Mucosa of descending colon (tissue), 3 donors: ENCODE measurements around the gene KANSL3. TPM values are rescaled to one million over a fixed set of nuclear protein-coding genes. Genes with fewer than 3 reads are reported as not detected.

Experiments used
- ATAC-seq: fragments of 200-7000 bp; cut with Tn5 transposase; one replicate; pipeline ENCODE4 v1.9.1; 2020; ENCODE audit warnings: mild to moderate bottlenecking, moderate library complexity
- DNase-seq, 3 donors: peaks; one replicate each; pipeline ENCODE4 v3.0.0-alpha.2; 2020
- H3K36me3 ChIP-seq: fragments of 200-600 bp; one replicate; pipeline ENCODE4 v1.8.0; 2021; ENCODE audit warnings: low read depth, mild to moderate bottlenecking
- H3K4me1 ChIP-seq: fragments of 200-600 bp; one replicate; pipeline ENCODE4 v1.8.0; 2021; ENCODE audit warnings: low read depth, mild to moderate bottlenecking
- H3K4me3 ChIP-seq: fragments of 200-600 bp; one replicate; pipeline ENCODE4 v1.8.0; 2021; ENCODE audit warnings: mild to moderate bottlenecking
- H3K9me3 ChIP-seq: fragments of 200-600 bp; one replicate; pipeline ENCODE4 v1.8.0; 2021; ENCODE audit warnings: mild to moderate bottlenecking
- intact Hi-C, 2 donors: fragments of 100-400 bp; cut with DNase I in 1 of 2; cut with micrococcal nuclease in 1 of 2; formaldehyde crosslinking; loops; one replicate each; pipeline versions ENCODE4 v1.11.0 to v1.11.1; 2022; cut with DNase I, micrococcal nuclease
- total RNA-seq, 3 donors: library from RNA; stranded (reverse); fragmentation: NEBNext Ultra II Directional in 2 of 3; extraction: Animal tissue kit (Norgen Biotek cat#: 25700) in 2 of 3; gene quantifications; one replicate each; pipeline versions ENCODE4 v1.2.1 to v1.2.4, GENCODE V29; 2021 to 2023
- TF ChIP-seq, protein P1 (sequence below): fragments of 200-600 bp; IDR thresholded peaks from one replicate; pipeline ENCODE4 v1.8.0; 2022; ENCODE audit warnings: antibody characterized with exemption, mild to moderate bottlenecking
- donor health status: DM: no; HTN: no; CAD: no; lungs with moderate emphysema.
- donor health status: DM: no; HTN: no; CAD: no.
- donor health status: DM: no; HTN: yes; CAD: no.

Gene KANSL3
- total RNA-seq, 3 donors from 2014 or later: 36.1 to 64.7 (median 49.2) TPM

DNA sequence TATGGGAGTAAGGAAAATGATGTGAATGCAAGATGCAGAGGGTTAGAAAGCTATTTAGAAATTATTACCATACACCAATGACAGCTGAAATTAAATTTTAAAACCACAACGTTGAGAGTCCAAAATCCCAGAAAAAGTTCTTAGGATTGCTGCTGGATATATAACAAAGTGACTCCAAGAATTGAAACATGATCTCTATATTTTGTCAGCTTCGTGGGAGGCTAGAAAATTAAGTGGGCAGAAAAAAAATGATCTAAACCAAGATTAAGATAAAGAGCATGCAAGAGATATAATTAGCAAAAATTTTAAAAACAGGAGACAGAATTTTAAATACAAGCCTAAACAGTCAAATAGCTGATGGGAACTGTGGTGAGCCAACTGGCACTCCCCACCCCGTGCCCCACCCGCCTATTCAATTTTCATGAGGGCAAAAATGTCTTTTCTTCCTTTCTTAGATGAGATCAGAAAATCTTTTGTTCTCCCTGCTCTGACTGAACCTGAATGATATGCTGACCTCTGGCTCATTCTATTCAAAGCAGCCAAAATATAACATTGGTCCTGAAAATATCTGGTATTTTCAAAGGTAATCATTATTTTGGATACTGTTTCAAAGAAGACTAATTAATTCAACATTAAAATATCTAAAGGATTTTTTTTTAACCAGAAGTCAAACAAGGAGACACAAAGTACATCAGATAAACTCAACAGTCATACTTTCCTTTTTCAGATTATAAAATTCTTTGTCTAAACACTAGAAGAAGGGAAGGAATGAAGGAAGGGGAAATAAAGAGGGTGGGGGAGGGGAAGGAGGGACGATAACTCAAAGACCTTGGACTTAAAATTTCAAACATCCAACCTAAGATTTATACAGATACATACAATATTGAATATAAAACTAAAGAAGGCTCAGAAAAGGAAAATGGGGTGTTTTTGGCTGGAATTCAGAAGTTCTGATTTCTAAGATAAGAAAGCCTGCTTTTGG, 12.2 kb downstream of the KANSL3 start:
- H3K36me3 ChIP-seq: no peaks in the 10 kb centered on the region
- DNase-seq (no peak), ATAC-seq (no peak)
- peaks cover 3% of the 10 kb centered on the region for H3K4me1 ChIP-seq
- H3K4me3 ChIP-seq: no peak overlapping the region
- H3K9me3 ChIP-seq: no peaks in the 10 kb centered on the region
- TF ChIP-seq, protein P1, sequence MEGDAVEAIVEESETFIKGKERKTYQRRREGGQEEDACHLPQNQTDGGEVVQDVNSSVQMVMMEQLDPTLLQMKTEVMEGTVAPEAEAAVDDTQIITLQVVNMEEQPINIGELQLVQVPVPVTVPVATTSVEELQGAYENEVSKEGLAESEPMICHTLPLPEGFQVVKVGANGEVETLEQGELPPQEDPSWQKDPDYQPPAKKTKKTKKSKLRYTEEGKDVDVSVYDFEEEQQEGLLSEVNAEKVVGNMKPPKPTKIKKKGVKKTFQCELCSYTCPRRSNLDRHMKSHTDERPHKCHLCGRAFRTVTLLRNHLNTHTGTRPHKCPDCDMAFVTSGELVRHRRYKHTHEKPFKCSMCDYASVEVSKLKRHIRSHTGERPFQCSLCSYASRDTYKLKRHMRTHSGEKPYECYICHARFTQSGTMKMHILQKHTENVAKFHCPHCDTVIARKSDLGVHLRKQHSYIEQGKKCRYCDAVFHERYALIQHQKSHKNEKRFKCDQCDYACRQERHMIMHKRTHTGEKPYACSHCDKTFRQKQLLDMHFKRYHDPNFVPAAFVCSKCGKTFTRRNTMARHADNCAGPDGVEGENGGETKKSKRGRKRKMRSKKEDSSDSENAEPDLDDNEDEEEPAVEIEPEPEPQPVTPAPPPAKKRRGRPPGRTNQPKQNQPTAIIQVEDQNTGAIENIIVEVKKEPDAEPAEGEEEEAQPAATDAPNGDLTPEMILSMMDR: no peak
- intact Hi-C loops: no loop called here

GRCh38 chr2:96623116-96623515, 15.0 kb downstream of the KANSL3 start:
- intact Hi-C loops: no loop called here
- ATAC-seq: peak; percentile 17
- TF ChIP-seq, protein P1: no peak
- Histone ChIP-seq H3K9me3 (no peaks in the 10 kb centered on the region), H3K36me3 (no peaks in the 10 kb centered on the region), H3K4me1 (no peaks in the 10 kb centered on the region), H3K4me3 (no peak overlapping the region)
- DNase-seq: no peak

- TF ChIP-seq, protein P1: no peak
- Histone ChIP-seq H3K4me1 (no peaks in the 10 kb centered on the region), H3K9me3 (no peaks in the 10 kb centered on the region), H3K4me3 (no peak overlapping the region), H3K36me3 (no peaks in the 10 kb centered on the region)
- ATAC-seq: no peak
- intact Hi-C loops: no loop called here
- DNase-seq: no peak
Measured at GRCh38 chr2:96622544-96622943, 15.6 kb downstream of the KANSL3 start.

GRCh38 chr2:96618596-96619283, 19.4 kb downstream of the KANSL3 start:
- Histone ChIP-seq H3K4me1 (no peaks in the 10 kb centered on the region), H3K36me3 (no peaks in the 10 kb centered on the region), H3K9me3 (no peaks in the 10 kb centered on the region), H3K4me3 (no peak overlapping the region)
- TF ChIP-seq, protein P1: no peak
- intact Hi-C loops: no loop called here
- DNase-seq (no peak), ATAC-seq (no peak)

- Histone ChIP-seq H3K9me3 (no peaks in the 10 kb centered on the region), H3K4me1 (no peaks in the 10 kb centered on the region), H3K36me3 (peaks cover 6% of the 10 kb centered on the region), H3K4me3 (no peak overlapping the region)
- TF ChIP-seq, protein P1: no peak
- intact Hi-C loops: no loop called here
- DNase-seq (no peak), ATAC-seq (no peak)
Measured at GRCh38 chr2:96617012-96617411, 21.1 kb downstream of the KANSL3 start.
